Measurements from ENCODE around the gene WFIKKN1. TPM values are rescaled to one million over a fixed set of nuclear protein-coding genes. Genes with fewer than 3 reads are reported as not detected.

The WFIKKN1 gene
- total and polyA plus RNA-seq, 2 of the 4 experiments (the other 2 are of a cell fraction) = 0.10 TPM; not detected in 1

- Histone ChIP-seq H2AK5ac (ENCODE audit: low read depth, low read length) (no peak overlapping the region), H3K9me1 (ENCODE audit: insufficient read depth, low read length) (no peaks in the 10 kb centered on the region; the same call in 1 of the 2 replicates), H4K91ac (ENCODE audit: insufficient read depth, low read depth, low read length) (no peak overlapping the region), H2BK5ac (ENCODE audit: low read depth, low read length, poor library complexity, severe bottlenecking) (no peak overlapping the region), H3K4ac (ENCODE audit: low read depth, low read length) (no peak overlapping the region), H3K18ac (ENCODE audit: low read depth, low read length) (no peak overlapping the region), H3K79me1 (ENCODE audit: low read depth in 1 of 2, low read length in 2 of 2) (peaks cover 3 to 29% of the 10 kb centered on the region in 2 experiments; a peak in 2 of 4 replicates), H3K14ac (replicated peaks; ENCODE audit: low read depth, low read length) (no peak overlapping the region), H3K4me3 (ENCODE audit: insufficient read depth, low read depth, low read length) (no peak overlapping the region), H2BK20ac (ENCODE audit: low read depth, low read length) (no peak overlapping the region), H3K27ac (ENCODE audit: insufficient read depth, low read length) (no peak overlapping the region), H3K23ac (ENCODE audit: low read depth, low read length) (no peak overlapping the region), H3K27me3 (ENCODE audit: control insufficient read depth, insufficient read depth, low read length) (no peaks in the 10 kb centered on the region), H4K20me1 (ENCODE audit: insufficient read depth, low read length) (0 out of 2 replicates have a peak, but pooled peaks cover 3% of the 10 kb centered on the region), H2AK9ac (replicated peaks; ENCODE audit: low read depth, low read length, poor library complexity) (no peak overlapping the region), H2BK120ac (ENCODE audit: low read depth, low read length) (no peak overlapping the region), H3K4me2 (ENCODE audit: low read depth, low read length) (no peak overlapping the region), H3K56ac (ENCODE audit: extremely low read depth, insufficient read depth, low read length) (no peak overlapping the region), H3K9ac (ENCODE audit: low read depth, low read length) (no peak overlapping the region), H2BK15ac (ENCODE audit: low read depth, low read length) (no peak overlapping the region), H4K5ac (ENCODE audit: low read depth, low read length) (no peak overlapping the region), H3K9me3 (ENCODE audit: control insufficient read depth, insufficient read depth, low read length) (no peaks in the 10 kb centered on the region), H3K4me1 (ENCODE audit: control insufficient read depth, insufficient read depth, low read length) (peaks cover 26% of the 10 kb centered on the region), H2AFZ (replicated peaks; ENCODE audit: low read length, poor library complexity) (no peak overlapping the region), H3K36me3 (ENCODE audit: control insufficient read depth, insufficient read depth, low read length) (peaks cover 19% of the 10 kb centered on the region; the same call in 1 of the 2 replicates), H4K8ac (ENCODE audit: low read depth in 2 of 2, low read length in 2 of 2) (no peak overlapping the region)
- DNase-seq (no peak), ATAC-seq (ENCODE audit: low read depth) (no peak)
- BruUV-seq (replicated peaks) = no TSS peak
- in situ Hi-C loops (cut with MboI; ENCODE audit: low sequenced_read_pairs) (no loop called here), dilution Hi-C loops (cut with HindIII; ENCODE audit: low sequenced_read_pairs, unreplicated experiment) (no loop called here), intact Hi-C loops (cut with micrococcal nuclease) (no loop called here)
- ChIA-PET POLR2A (ENCODE audit: unreplicated experiment) (no interaction called here), CTCF (no interaction called here)
- WGBS, 2 experiments (ENCODE audit: extremely low coverage in 2 of 2, insufficient read length in 1 of 2) = 56% methylated on average over 7 of the region's 11 CpGs; no CpG with 5 or more reads in 1 of the 2 experiments
- no peak for TF ChIP-seq FOS (IDR thresholded peaks at IDR 0.05; ENCODE audit: low read depth, low read length)
- no peak for TF ChIP-seq RFX5 (IDR thresholded peaks at IDR 0.05; ENCODE audit: low read depth, low read length)
- TF ChIP-seq, protein P1, sequence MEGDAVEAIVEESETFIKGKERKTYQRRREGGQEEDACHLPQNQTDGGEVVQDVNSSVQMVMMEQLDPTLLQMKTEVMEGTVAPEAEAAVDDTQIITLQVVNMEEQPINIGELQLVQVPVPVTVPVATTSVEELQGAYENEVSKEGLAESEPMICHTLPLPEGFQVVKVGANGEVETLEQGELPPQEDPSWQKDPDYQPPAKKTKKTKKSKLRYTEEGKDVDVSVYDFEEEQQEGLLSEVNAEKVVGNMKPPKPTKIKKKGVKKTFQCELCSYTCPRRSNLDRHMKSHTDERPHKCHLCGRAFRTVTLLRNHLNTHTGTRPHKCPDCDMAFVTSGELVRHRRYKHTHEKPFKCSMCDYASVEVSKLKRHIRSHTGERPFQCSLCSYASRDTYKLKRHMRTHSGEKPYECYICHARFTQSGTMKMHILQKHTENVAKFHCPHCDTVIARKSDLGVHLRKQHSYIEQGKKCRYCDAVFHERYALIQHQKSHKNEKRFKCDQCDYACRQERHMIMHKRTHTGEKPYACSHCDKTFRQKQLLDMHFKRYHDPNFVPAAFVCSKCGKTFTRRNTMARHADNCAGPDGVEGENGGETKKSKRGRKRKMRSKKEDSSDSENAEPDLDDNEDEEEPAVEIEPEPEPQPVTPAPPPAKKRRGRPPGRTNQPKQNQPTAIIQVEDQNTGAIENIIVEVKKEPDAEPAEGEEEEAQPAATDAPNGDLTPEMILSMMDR (conservative IDR thresholded peaks at IDR 0.05; ENCODE audit: low read depth, low read length) = no peak
- TF ChIP-seq MAFK (IDR thresholded peaks at IDR 0.05; ENCODE audit: low read depth, low read length) = no peak
- TF ChIP-seq NFE2L2 (IDR thresholded peaks at IDR 0.05; ENCODE audit: low read depth, low read length) = no peak
- TF ChIP-seq, protein P2, sequence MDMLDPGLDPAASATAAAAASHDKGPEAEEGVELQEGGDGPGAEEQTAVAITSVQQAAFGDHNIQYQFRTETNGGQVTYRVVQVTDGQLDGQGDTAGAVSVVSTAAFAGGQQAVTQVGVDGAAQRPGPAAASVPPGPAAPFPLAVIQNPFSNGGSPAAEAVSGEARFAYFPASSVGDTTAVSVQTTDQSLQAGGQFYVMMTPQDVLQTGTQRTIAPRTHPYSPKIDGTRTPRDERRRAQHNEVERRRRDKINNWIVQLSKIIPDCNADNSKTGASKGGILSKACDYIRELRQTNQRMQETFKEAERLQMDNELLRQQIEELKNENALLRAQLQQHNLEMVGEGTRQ (IDR thresholded peaks at IDR 0.05; ENCODE audit: low read depth, low read length) = no peak
- TF ChIP-seq MXI1 (IDR thresholded peaks at IDR 0.05; ENCODE audit: borderline replicate concordance, low read depth, low read length) = no peak
- TF ChIP-seq MAZ (IDR thresholded peaks at IDR 0.05; ENCODE audit: borderline replicate concordance, low read depth, low read length) = no peak
- no peak for TF ChIP-seq RAD21 (IDR thresholded peaks at IDR 0.05; ENCODE audit: low read length)
- no peak for TF ChIP-seq SMC3 (IDR thresholded peaks at IDR 0.05; ENCODE audit: low read depth, low read length)
- no peak for TF ChIP-seq CEBPB (IDR thresholded peaks at IDR 0.05; ENCODE audit: low read depth, low read length)
Observed at GRCh38 chr16:629833-630248, 944 bp upstream of the WFIKKN1 start.
